Body of pancreas (tissue), 4 donors: ENCODE measurements around the gene NPS.

Experiments used
- CTCF ChIP-seq, 7 experiments: fragments of 450-650 bp in 4 of 7; fragments of 200-600 bp in 3 of 7; sonication (generic) in 3 of 7; IDR thresholded peaks; one replicate each; pipeline ENCODE4 v1.5.1; 2016 to 2019; ENCODE audit warnings: antibody characterized with exemption in 7 of 7
- POLR2A ChIP-seq, 3 donors: fragments of 450-650 bp; IDR thresholded peaks; one replicate each; pipeline ENCODE4 v1.6.1; 2016; ENCODE audit warnings: antibody characterized with exemption in 3 of 3, mild to moderate bottlenecking in 2 of 3

GRCh38 chr10:127570036-127570435 lies 20.9 kb downstream of the NPS start:
- TF ChIP-seq CTCF (IDR thresholded peaks at IDR 0.05) (no peak), POLR2A (IDR thresholded peaks at IDR 0.05) (no peak)
